ENCODE data around the gene UBE2O. TPM values are rescaled to one million over a fixed set of nuclear protein-coding genes. Genes with fewer than 3 reads are reported as not detected.
A peak's percentile ranks its signal among the peaks of the same experiment; 100 is the strongest.

UBE2O gene
- total and polyA plus RNA-seq, 9 donors, result 8.3 to 37.2 (median 27.9) TPM

DNA sequence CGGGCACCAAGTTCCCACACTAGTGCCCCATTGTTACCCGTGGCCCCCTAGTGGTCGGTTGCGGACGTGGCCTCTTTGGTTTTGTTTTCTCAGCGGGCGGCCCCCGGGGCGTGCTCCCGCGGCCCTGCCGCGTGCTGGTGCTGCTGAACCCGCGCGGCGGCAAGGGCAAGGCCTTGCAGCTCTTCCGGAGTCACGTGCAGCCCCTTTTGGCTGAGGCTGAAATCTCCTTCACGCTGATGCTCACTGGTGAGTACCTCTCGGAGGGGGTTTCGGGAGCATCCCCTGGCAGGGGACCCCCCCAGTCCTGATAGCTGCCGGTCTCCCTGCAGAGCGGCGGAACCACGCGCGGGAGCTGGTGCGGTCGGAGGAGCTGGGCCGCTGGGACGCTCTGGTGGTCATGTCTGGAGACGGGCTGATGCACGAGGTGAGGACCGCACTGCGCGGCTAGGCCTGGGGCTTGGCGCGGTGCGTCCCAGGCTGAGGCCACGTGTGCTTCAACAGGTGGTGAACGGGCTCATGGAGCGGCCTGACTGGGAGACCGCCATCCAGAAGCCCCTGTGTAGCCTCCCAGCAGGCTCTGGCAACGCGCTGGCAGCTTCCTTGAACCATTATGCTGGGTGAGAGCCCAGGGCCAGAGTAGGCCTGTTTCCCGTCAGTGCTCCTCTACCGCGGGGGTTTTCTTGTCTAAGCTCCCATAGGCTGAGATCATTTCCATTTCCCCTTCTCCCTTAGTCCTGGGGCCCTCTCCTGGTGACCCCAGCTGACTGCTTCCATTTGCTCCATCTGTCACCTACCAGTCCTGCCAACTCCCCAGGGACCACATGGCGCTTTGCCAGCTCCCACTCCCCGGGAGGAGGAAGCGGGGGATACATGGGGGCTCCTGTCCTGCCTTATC lies 66.8 kb downstream of the UBE2O start:
- peak; percentile 65 to 84 (median 78) for DNase-seq
- Histone ChIP-seq H3K27ac (no peak overlapping the region), H3K27me3 (no peaks in the 10 kb centered on the region), H3K4me1 (ENCODE audit: insufficient read depth) (peaks cover 12% of the 10 kb centered on the region), H3K4me3 (peak overlapping the region; percentile 41), H3K9me3 (no peaks in the 10 kb centered on the region), H3K36me3 (no peaks in the 10 kb centered on the region)
- WGBS, 3 donors, result 13 to 15% (median 13%) methylated on average over 50 to 52 of the region's 52 CpGs
- TF ChIP-seq POLR2A (IDR thresholded peaks at IDR 0.05) (no peak), EP300 (IDR thresholded peaks at IDR 0.05) (no peak)
- TF ChIP-seq, protein P1, sequence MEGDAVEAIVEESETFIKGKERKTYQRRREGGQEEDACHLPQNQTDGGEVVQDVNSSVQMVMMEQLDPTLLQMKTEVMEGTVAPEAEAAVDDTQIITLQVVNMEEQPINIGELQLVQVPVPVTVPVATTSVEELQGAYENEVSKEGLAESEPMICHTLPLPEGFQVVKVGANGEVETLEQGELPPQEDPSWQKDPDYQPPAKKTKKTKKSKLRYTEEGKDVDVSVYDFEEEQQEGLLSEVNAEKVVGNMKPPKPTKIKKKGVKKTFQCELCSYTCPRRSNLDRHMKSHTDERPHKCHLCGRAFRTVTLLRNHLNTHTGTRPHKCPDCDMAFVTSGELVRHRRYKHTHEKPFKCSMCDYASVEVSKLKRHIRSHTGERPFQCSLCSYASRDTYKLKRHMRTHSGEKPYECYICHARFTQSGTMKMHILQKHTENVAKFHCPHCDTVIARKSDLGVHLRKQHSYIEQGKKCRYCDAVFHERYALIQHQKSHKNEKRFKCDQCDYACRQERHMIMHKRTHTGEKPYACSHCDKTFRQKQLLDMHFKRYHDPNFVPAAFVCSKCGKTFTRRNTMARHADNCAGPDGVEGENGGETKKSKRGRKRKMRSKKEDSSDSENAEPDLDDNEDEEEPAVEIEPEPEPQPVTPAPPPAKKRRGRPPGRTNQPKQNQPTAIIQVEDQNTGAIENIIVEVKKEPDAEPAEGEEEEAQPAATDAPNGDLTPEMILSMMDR (IDR thresholded peaks at IDR 0.05), result peak; percentile 51 to 76 (median 57)
- intact Hi-C loops (cut with DNase I), result no loop called here

DNA sequence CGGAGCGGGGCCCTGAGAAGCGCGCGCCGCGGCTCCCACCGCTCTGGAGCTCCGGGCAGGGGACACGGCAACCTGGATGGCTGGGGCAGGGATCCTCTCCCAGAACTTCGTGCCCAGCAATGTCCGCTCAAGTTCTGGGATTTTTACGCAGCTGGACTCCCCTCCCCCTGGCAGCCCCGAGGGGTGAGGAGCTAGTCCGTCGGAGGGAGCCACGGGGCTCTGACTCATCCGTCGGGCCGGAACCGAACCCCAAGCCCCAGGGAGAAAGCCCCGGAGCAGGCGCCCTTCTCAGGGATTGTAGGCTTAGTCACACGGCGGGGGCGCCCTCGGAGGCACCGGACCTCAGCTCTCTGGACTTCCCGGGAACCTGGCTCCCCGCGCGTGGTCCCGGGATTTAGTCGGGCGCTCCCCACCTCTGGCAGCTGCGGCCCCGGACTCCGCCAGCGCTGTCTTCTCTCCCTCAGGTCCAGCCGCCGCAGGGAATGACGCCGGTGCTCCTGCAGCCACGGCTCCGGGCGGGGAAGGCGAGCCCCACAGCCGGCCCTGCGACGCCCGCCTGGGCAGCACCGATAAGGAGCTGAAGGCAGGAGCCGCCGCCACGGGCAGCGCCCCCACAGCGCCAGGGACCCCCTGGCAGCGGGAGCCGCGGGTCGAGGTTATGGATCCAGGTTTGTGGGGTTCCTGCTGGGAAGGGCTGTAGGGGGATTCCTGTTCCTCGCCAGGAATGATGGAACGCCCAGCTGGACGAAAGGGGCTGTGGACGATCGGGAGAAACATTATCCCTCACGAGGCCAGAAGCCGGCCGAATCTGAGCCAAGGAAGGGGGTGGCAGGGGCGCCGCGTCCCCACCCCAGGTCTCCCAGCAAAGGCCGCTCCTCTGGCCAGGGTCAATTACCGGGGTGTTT lies 67.7 kb downstream of the UBE2O start:
- H3K9me3 ChIP-seq, result no peaks in the 10 kb centered on the region
- no peaks in the 10 kb centered on the region for H3K36me3 ChIP-seq
- H3K27me3 ChIP-seq, result no peaks in the 10 kb centered on the region
- 0 to 1% (median 1%) methylated on average over 26 to 74 of the region's 74 CpGs for WGBS, 3 donors
- peak overlapping the region in 1 of 2 donors; percentile 46 for H3K27ac ChIP-seq
- H3K4me3 ChIP-seq, result peak overlapping the region; percentile 41
- intact Hi-C loops (cut with DNase I), result no loop called here
- peaks cover 12% of the 10 kb centered on the region for H3K4me1 ChIP-seq (ENCODE audit: insufficient read depth)
- TF ChIP-seq, protein P1 (IDR thresholded peaks at IDR 0.05), result no peak
- TF ChIP-seq POLR2A (IDR thresholded peaks at IDR 0.05), result no peak
- no peak for TF ChIP-seq EP300 (IDR thresholded peaks at IDR 0.05)
- peak in 3 of 5 donors; percentile 53 to 70 (median 57) for DNase-seq

GRCh38 chr17:76384222-76384986 lies 68.5 kb downstream of the UBE2O start, which contains the start of gene SPHK1:
SPHK1 (plus strand) TSS chr17:76384609; CDS start chr17:76385645, 1,036 bp downstream.
- Histone ChIP-seq H3K4me1 (ENCODE audit: insufficient read depth) (peaks cover 12% of the 10 kb centered on the region), H3K9me3 (no peaks in the 10 kb centered on the region), H3K36me3 (no peaks in the 10 kb centered on the region), H3K27me3 (no peaks in the 10 kb centered on the region), H3K27ac (peak within 1 kb of the TSS; percentile 11 to 46), H3K4me3 (peak within 1 kb of the TSS; percentile 41)
- DNase-seq, result peak; percentile 42 to 75 (median 66)
- intact Hi-C loops (cut with DNase I), result no loop called here
- peak; percentile 48 for TF ChIP-seq POLR2A (IDR thresholded peaks at IDR 0.05)
- TF ChIP-seq, protein P1 (IDR thresholded peaks at IDR 0.05), result no peak
- WGBS, 3 donors, result 0% methylated on average over 51 to 118 of the region's 118 CpGs

Measured in ovary (tissue), 9 donors.